ENCODE measurements around the gene CSTA.

CSTA gene

DNA sequence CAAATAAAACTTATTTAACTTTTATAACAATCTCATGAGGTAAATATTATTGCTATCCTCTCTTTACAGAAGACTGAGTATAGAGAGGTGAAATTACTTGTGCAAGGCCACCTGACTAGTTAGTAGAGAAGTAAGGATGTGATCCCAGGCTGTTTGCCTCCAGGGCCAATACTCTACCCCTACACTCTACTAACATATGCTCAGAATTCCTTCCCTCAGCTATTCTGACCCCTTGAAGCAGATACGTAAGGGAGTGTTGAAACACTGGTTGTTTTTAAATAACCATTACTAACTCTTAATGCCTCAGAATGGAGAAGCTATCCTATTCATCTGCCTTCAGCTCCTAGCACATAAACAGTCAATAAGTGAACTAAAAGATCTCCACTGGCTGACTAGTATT lies 24.1 kb downstream of the CSTA start:
- Histone ChIP-seq H3K27ac (ENCODE audit: low read depth, low read length) (no peak overlapping the region), H3K4me3 (ENCODE audit: insufficient read depth, low read length, poor library complexity, severe bottlenecking) (no peak overlapping the region)

DNA sequence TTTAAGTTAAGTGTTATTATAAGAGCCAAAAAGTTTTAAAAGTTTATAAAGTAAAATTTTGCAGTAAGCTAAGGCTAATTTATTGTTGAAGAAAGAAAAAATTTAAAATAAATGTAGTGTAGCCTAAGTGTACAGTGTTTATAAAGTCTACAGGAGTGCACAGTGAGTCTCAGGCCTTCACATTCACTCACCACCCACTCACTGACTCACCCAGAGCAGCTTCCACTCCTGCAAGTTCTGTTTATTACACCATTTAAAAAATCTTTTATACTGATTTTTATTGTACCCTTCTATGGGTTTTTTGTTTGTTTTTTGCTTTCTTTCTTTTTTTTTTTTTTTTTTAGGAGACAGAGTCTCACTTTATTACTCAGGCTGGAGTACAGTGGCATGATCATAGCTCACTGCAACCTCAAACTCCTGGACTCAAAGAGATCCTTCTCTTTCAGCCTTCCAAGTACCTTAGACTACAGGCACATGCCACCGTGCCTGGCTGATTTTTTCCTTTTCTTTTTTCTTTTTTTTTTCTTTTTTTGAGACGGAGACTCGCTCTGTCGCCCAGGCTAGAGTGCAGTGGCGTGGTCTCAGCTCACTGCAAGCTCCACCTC lies 25.9 kb downstream of the CSTA start:
- H4K20me1 ChIP-seq (ENCODE audit: low read depth, low read length) = no peaks in the 10 kb centered on the region
- H3K27me3 ChIP-seq (ENCODE audit: low read length) = no peaks in the 10 kb centered on the region
- no peaks in the 10 kb centered on the region for H3F3A ChIP-seq (ENCODE audit: insufficient read depth)
- no peaks in the 10 kb centered on the region for H3K79me2 ChIP-seq (ENCODE audit: insufficient read depth, low read length)
- H3K27ac ChIP-seq (ENCODE audit: low read depth, low read length) = no peak overlapping the region
- H3K9me2 ChIP-seq (replicated peaks; ENCODE audit: insufficient read depth, low read length) = no peaks in the 10 kb centered on the region
- H3K36me3 ChIP-seq (ENCODE audit: low read length) = no peaks in the 10 kb centered on the region
- no peak overlapping the region for H3K9ac ChIP-seq (ENCODE audit: low read length)
- H3K4me3 ChIP-seq (ENCODE audit: insufficient read depth, low read length, poor library complexity, severe bottlenecking) = no peak overlapping the region
- no peak overlapping the region for H2AFZ ChIP-seq (ENCODE audit: low read depth, low read length, severe bottlenecking)
- no peaks in the 10 kb centered on the region for H3K9me3 ChIP-seq (ENCODE audit: insufficient read depth, low read length)
- H3K4me2 ChIP-seq (ENCODE audit: low read depth, low read length, poor library complexity, severe bottlenecking) = no peak overlapping the region
- TF ChIP-seq EZH2phosphoT487 (conservative IDR thresholded peaks at IDR 0.05; ENCODE audit: low read length) = no peak

More for the DNA sequence above, 24.1 kb downstream of the CSTA start:
- no peaks in the 10 kb centered on the region for H3K27me3 ChIP-seq (ENCODE audit: low read length)
- H3K9me3 ChIP-seq (ENCODE audit: insufficient read depth, low read length) = no peaks in the 10 kb centered on the region
- no peak overlapping the region for H3K4me2 ChIP-seq (ENCODE audit: low read depth, low read length, poor library complexity, severe bottlenecking)
- no peaks in the 10 kb centered on the region for H3K9me2 ChIP-seq (replicated peaks; ENCODE audit: insufficient read depth, low read length)
- no peaks in the 10 kb centered on the region for H4K20me1 ChIP-seq (ENCODE audit: low read depth, low read length)
- H3K9ac ChIP-seq (ENCODE audit: low read length) = no peak overlapping the region
- H3F3A ChIP-seq (ENCODE audit: insufficient read depth) = no peaks in the 10 kb centered on the region
- TF ChIP-seq, protein P1, sequence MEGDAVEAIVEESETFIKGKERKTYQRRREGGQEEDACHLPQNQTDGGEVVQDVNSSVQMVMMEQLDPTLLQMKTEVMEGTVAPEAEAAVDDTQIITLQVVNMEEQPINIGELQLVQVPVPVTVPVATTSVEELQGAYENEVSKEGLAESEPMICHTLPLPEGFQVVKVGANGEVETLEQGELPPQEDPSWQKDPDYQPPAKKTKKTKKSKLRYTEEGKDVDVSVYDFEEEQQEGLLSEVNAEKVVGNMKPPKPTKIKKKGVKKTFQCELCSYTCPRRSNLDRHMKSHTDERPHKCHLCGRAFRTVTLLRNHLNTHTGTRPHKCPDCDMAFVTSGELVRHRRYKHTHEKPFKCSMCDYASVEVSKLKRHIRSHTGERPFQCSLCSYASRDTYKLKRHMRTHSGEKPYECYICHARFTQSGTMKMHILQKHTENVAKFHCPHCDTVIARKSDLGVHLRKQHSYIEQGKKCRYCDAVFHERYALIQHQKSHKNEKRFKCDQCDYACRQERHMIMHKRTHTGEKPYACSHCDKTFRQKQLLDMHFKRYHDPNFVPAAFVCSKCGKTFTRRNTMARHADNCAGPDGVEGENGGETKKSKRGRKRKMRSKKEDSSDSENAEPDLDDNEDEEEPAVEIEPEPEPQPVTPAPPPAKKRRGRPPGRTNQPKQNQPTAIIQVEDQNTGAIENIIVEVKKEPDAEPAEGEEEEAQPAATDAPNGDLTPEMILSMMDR (IDR thresholded peaks at IDR 0.05; ENCODE audit: insufficient read depth, low read length, poor library complexity, severe bottlenecking) = no peak
- H2AFZ ChIP-seq (ENCODE audit: low read depth, low read length, severe bottlenecking) = no peak overlapping the region
- no peaks in the 10 kb centered on the region for H3K36me3 ChIP-seq (ENCODE audit: low read length)
- H3K79me2 ChIP-seq (ENCODE audit: insufficient read depth, low read length) = no peaks in the 10 kb centered on the region

DNA sequence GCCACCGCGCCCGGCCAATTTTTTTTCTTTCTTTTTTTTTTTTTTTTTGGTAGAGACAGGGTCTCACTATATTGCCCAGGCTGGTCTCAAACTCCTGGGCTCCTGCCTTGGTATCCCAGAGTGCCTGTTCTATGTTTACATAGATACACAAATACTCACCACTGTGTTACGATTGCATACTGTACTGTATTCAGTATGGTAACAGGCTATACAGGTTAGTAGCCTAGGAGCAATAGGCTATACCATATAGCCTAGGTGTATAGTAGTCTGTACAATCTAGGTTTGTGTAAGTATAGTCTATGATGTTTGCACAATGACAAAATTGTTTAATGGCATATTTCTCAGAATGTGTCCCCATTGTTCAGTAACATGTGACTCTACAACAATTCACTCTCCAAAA lies 26.6 kb downstream of the CSTA start:
- no peaks in the 10 kb centered on the region for H3K27me3 ChIP-seq (ENCODE audit: low read length)
- H3K79me2 ChIP-seq (ENCODE audit: insufficient read depth, low read length) = no peaks in the 10 kb centered on the region
- TF ChIP-seq, protein P1 (IDR thresholded peaks at IDR 0.05; ENCODE audit: insufficient read depth, low read length, poor library complexity, severe bottlenecking) = no peak
- no peak for TF ChIP-seq EZH2phosphoT487 (conservative IDR thresholded peaks at IDR 0.05; ENCODE audit: low read length)
- no peaks in the 10 kb centered on the region for H3K9me3 ChIP-seq (ENCODE audit: insufficient read depth, low read length)
- H3K36me3 ChIP-seq (ENCODE audit: low read length) = no peaks in the 10 kb centered on the region
- no peak overlapping the region for H3K9ac ChIP-seq (ENCODE audit: low read length)
- H3K4me3 ChIP-seq (ENCODE audit: insufficient read depth, low read length, poor library complexity, severe bottlenecking) = no peak overlapping the region
- no peak overlapping the region for H2AFZ ChIP-seq (ENCODE audit: low read depth, low read length, severe bottlenecking)
- H4K20me1 ChIP-seq (ENCODE audit: low read depth, low read length) = no peaks in the 10 kb centered on the region
- no peak overlapping the region for H3K4me2 ChIP-seq (ENCODE audit: low read depth, low read length, poor library complexity, severe bottlenecking)
- H3K9me2 ChIP-seq (replicated peaks; ENCODE audit: insufficient read depth, low read length) = no peaks in the 10 kb centered on the region
- H3K27ac ChIP-seq (ENCODE audit: low read depth, low read length) = no peak overlapping the region
- no peaks in the 10 kb centered on the region for H3F3A ChIP-seq (ENCODE audit: insufficient read depth)

DNA sequence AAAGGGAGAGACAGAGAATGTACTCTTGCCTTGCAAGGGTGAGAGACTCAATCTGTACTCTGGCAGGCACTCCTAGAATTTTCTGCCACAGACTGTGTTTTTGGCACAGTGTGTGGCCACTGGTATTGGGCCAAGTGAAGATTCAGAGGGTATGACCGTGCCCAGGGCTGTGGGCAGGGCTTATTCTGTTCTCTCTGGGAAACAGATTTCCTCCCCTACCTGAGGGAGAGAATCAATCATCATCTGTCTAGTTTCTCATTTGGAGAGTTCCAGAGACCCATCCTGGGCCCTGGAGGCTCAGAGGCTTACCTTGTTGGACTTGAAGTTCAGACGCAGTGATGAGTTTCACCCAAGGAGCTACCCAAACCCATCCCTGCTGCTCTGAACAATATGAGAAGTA lies 28.2 kb downstream of the CSTA start:
- H4K20me1 ChIP-seq (ENCODE audit: low read depth, low read length) = no peaks in the 10 kb centered on the region

More for the DNA sequence above, 28.2 kb downstream of the CSTA start:
- Histone ChIP-seq H3F3A (ENCODE audit: insufficient read depth) (no peaks in the 10 kb centered on the region), H2AFZ (ENCODE audit: low read depth, low read length, severe bottlenecking) (no peak overlapping the region), H3K27me3 (ENCODE audit: low read length) (no peaks in the 10 kb centered on the region), H3K36me3 (ENCODE audit: low read length) (no peaks in the 10 kb centered on the region), H3K27ac (ENCODE audit: low read depth, low read length) (no peak overlapping the region), H3K9ac (ENCODE audit: low read length) (no peak overlapping the region), H3K4me2 (ENCODE audit: low read depth, low read length, poor library complexity, severe bottlenecking) (no peak overlapping the region), H3K79me2 (ENCODE audit: insufficient read depth, low read length) (no peaks in the 10 kb centered on the region), H3K9me3 (ENCODE audit: insufficient read depth, low read length) (no peaks in the 10 kb centered on the region), H3K9me2 (replicated peaks; ENCODE audit: insufficient read depth, low read length) (no peaks in the 10 kb centered on the region), H3K4me3 (ENCODE audit: insufficient read depth, low read length, poor library complexity, severe bottlenecking) (no peak overlapping the region)
- TF ChIP-seq EZH2phosphoT487 (conservative IDR thresholded peaks at IDR 0.05; ENCODE audit: low read length) = no peak
- TF ChIP-seq, protein P1 (IDR thresholded peaks at IDR 0.05; ENCODE audit: insufficient read depth, low read length, poor library complexity, severe bottlenecking) = no peak
